WERI-Rb-1 (cell line): ENCODE measurements around the gene PRELP.

ENCODE experiments used
- DNase-seq: peaks from one replicate; pipeline ENCODE4 v3.0.0-alpha.2; 2020
- H3K27ac ChIP-seq: fragments of 250-450 bp; sonication (Bioruptor Pico); 2 replicates; pipeline ENCODE4 v1.5.1; 2020; ENCODE audit warnings: mild to moderate bottlenecking, moderate library complexity
- H3K27me3 ChIP-seq: fragments of 250-450 bp; sonication (Bioruptor Pico); 2 replicates; pipeline ENCODE4 v1.5.1; 2021; ENCODE audit warnings: mild to moderate bottlenecking, low read depth, moderate library complexity; ENCODE audit not compliant: insufficient read depth, severe bottlenecking
- H3K36me3 ChIP-seq: fragments of 250-450 bp; sonication (Bioruptor Pico); 2 replicates; pipeline ENCODE4 v1.5.1; 2020; ENCODE audit warnings: mild to moderate bottlenecking, moderate library complexity
- H3K4me3 ChIP-seq: 2 replicates; pipeline ENCODE4 v1.5.1; 2011; ENCODE audit warnings: low read depth, mild to moderate bottlenecking, control low read depth, low read length
- H3K9me3 ChIP-seq: fragments of 250-450 bp; sonication (Bioruptor Pico); 2 replicates; pipeline ENCODE4 v1.5.1; 2021; ENCODE audit warnings: mild to moderate bottlenecking, moderate library complexity; ENCODE audit not compliant: severe bottlenecking
- TF ChIP-seq, protein P1 (sequence below): IDR thresholded peaks from 2 replicates; pipeline ENCODE4 v1.5.1; 2011; ENCODE audit warnings: low read depth, mild to moderate bottlenecking, control low read depth, inconsistent platforms, low read length

Gene PRELP

GRCh38 chr1:203450479-203451149, 25.0 kb upstream of the PRELP start:
- DNase-seq, result peak; percentile 85
- Histone ChIP-seq H3K9me3 (peaks cover 5% of the 10 kb centered on the region), H3K4me3 (peak overlapping the region; percentile 17), H3K27me3 (no peaks in the 10 kb centered on the region), H3K27ac (no peak overlapping the region), H3K36me3 (no peaks in the 10 kb centered on the region)
- TF ChIP-seq, protein P1, sequence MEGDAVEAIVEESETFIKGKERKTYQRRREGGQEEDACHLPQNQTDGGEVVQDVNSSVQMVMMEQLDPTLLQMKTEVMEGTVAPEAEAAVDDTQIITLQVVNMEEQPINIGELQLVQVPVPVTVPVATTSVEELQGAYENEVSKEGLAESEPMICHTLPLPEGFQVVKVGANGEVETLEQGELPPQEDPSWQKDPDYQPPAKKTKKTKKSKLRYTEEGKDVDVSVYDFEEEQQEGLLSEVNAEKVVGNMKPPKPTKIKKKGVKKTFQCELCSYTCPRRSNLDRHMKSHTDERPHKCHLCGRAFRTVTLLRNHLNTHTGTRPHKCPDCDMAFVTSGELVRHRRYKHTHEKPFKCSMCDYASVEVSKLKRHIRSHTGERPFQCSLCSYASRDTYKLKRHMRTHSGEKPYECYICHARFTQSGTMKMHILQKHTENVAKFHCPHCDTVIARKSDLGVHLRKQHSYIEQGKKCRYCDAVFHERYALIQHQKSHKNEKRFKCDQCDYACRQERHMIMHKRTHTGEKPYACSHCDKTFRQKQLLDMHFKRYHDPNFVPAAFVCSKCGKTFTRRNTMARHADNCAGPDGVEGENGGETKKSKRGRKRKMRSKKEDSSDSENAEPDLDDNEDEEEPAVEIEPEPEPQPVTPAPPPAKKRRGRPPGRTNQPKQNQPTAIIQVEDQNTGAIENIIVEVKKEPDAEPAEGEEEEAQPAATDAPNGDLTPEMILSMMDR, result peak; percentile 93

- Histone ChIP-seq H3K36me3 (no peaks in the 10 kb centered on the region), H3K4me3 (no peak overlapping the region), H3K27ac (no peak overlapping the region), H3K9me3 (no peaks in the 10 kb centered on the region), H3K27me3 (no peaks in the 10 kb centered on the region)
- DNase-seq, result no peak
- TF ChIP-seq, protein P1, result no peak
These were observed 23.5 kb upstream of the PRELP start for GRCh38 chr1:203451836-203452784.

DNA sequence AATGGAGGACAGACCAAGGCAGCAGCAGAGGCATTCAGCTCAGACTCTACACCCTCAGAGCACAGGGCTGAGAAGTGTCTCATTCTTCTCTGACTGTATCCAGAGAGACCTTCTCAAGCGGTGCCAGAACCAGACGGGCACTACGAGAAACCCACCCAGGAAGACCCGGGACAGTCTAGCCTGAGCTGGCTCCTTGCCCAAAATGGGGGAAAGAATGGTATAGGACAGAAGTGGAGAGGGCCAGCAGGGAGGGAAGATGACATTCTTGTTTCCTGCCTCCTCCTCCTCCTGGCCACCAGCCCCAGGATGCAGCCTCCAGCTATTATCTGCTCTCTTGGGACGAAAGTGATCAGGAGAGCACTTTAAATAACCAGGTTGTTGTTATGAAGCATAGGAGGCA, 22.6 kb upstream of the PRELP start:
- Histone ChIP-seq H3K9me3 (no peaks in the 10 kb centered on the region), H3K27me3 (no peaks in the 10 kb centered on the region), H3K27ac (peak overlapping the region; percentile 28; the same call in 1 of the 2 replicates), H3K4me3 (no peak overlapping the region), H3K36me3 (no peaks in the 10 kb centered on the region)
- TF ChIP-seq, protein P1, result no peak
- DNase-seq, result no peak

GRCh38 chr1:203453616-203454015, 22.0 kb upstream of the PRELP start:
- Histone ChIP-seq H3K9me3 (no peaks in the 10 kb centered on the region), H3K27ac (peak overlapping the region; percentile 28), H3K36me3 (no peaks in the 10 kb centered on the region), H3K27me3 (no peaks in the 10 kb centered on the region), H3K4me3 (no peak overlapping the region)
- TF ChIP-seq, protein P1, result no peak
- DNase-seq, result peak; percentile 95

GRCh38 chr1:203454986-203455471, 20.6 kb upstream of the PRELP start:
- DNase-seq, result no peak
- Histone ChIP-seq H3K4me3 (no peak overlapping the region), H3K9me3 (no peaks in the 10 kb centered on the region), H3K27ac (no peak overlapping the region), H3K36me3 (no peaks in the 10 kb centered on the region), H3K27me3 (no peaks in the 10 kb centered on the region)
- TF ChIP-seq, protein P1, result no peak
